ENCODE measurements around the gene PPIL3. TPM values are rescaled to one million over a fixed set of nuclear protein-coding genes. Genes with fewer than 3 reads are reported as not detected.

PPIL3 gene
- total RNA-seq, 2 experiments from 2014 or later: 97.9 to 99.4 TPM

- CTCF ChIA-PET: no interaction called here
- POLR2A ChIA-PET: interaction anchor here (0.7 to 5.2 kb wide), 3 partner anchors 10 to 145 kb away, joined by 3 to 33 read pairs (median 19); no protein-coding TSS in a partner anchor
- intact Hi-C loops (cut with micrococcal nuclease): no loop called here
- Mint-ChIP-seq H3K9me3 (no peaks in the 10 kb centered on the region), H3K27me3 (no peaks in the 10 kb centered on the region), H3K4me1 (ENCODE audit: low read depth) (no peaks in the 10 kb centered on the region), H3K4me3 (no peak overlapping the region), H3K36me3 (ENCODE audit: low read depth) (peaks cover 21% of the 10 kb centered on the region), H3K27ac (no peak overlapping the region)
- DNase-seq (no peak), ATAC-seq (peak; percentile 34)
- TF ChIP-seq, protein P1, sequence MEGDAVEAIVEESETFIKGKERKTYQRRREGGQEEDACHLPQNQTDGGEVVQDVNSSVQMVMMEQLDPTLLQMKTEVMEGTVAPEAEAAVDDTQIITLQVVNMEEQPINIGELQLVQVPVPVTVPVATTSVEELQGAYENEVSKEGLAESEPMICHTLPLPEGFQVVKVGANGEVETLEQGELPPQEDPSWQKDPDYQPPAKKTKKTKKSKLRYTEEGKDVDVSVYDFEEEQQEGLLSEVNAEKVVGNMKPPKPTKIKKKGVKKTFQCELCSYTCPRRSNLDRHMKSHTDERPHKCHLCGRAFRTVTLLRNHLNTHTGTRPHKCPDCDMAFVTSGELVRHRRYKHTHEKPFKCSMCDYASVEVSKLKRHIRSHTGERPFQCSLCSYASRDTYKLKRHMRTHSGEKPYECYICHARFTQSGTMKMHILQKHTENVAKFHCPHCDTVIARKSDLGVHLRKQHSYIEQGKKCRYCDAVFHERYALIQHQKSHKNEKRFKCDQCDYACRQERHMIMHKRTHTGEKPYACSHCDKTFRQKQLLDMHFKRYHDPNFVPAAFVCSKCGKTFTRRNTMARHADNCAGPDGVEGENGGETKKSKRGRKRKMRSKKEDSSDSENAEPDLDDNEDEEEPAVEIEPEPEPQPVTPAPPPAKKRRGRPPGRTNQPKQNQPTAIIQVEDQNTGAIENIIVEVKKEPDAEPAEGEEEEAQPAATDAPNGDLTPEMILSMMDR (IDR thresholded peaks at IDR 0.05): no peak
These were observed 41.6 kb downstream of the PPIL3 start for GRCh38 chr2:200847269-200847668.

- no peak overlapping the region for H3K27ac Mint-ChIP-seq
These were observed 43.1 kb downstream of the PPIL3 start for GRCh38 chr2:200845669-200846325.

DNA sequence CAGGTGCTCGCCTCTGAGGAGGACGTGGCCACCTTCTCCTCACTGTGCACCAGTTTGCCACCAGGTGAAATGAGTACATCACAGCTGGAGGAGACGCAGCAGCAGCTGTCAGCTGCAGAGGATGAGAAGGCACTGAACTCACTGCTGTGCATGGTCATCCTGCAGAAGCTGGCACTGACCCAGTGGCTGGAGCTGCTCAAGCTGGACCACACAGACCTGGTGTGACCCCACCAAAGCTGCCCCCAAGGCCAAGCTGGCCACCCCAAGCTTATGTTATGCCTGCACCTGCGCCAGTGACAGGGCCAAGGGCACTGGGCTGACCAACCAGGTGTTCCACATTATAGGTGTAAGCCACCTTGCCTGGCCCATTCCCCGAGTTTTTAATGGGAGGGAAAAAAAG lies 43.7 kb downstream of the PPIL3 start:
- POLR2A ChIA-PET: interaction anchor here (0.6 to 5.2 kb wide), 12 partner anchors 12 to 132 kb away, joined by 3 to 33 read pairs (median 4); no protein-coding TSS in a partner anchor
- ATAC-seq (no peak), DNase-seq (no peak)
- intact Hi-C loops (cut with micrococcal nuclease): no loop called here
- no peaks in the 10 kb centered on the region for H3K27me3 Mint-ChIP-seq
- H3K36me3 Mint-ChIP-seq (ENCODE audit: low read depth): no peaks in the 10 kb centered on the region
- H3K4me1 Mint-ChIP-seq (ENCODE audit: low read depth): no peaks in the 10 kb centered on the region
- CTCF ChIA-PET: no interaction called here
- H3K9me3 Mint-ChIP-seq: no peaks in the 10 kb centered on the region
- no peak overlapping the region for H3K4me3 Mint-ChIP-seq
- TF ChIP-seq, protein P1 (IDR thresholded peaks at IDR 0.05): no peak
- H3K27ac Mint-ChIP-seq: no peak overlapping the region

More at GRCh38 chr2:200845669-200846325, 43.1 kb downstream of the PPIL3 start:
- Mint-ChIP-seq H3K4me1 (ENCODE audit: low read depth) (no peaks in the 10 kb centered on the region), H3K9me3 (no peaks in the 10 kb centered on the region), H3K36me3 (ENCODE audit: low read depth) (peaks cover 6% of the 10 kb centered on the region), H3K27me3 (no peaks in the 10 kb centered on the region), H3K4me3 (no peak overlapping the region)
- intact Hi-C loops (cut with micrococcal nuclease): no loop called here
- DNase-seq (no peak), ATAC-seq (no peak)
- POLR2A ChIA-PET: interaction anchor here (0.6 to 5.2 kb wide), 10 partner anchors 12 to 132 kb away, joined by 3 to 33 read pairs (median 4); no protein-coding TSS in a partner anchor
- CTCF ChIA-PET: no interaction called here
- TF ChIP-seq, protein P1 (IDR thresholded peaks at IDR 0.05): no peak

DNA sequence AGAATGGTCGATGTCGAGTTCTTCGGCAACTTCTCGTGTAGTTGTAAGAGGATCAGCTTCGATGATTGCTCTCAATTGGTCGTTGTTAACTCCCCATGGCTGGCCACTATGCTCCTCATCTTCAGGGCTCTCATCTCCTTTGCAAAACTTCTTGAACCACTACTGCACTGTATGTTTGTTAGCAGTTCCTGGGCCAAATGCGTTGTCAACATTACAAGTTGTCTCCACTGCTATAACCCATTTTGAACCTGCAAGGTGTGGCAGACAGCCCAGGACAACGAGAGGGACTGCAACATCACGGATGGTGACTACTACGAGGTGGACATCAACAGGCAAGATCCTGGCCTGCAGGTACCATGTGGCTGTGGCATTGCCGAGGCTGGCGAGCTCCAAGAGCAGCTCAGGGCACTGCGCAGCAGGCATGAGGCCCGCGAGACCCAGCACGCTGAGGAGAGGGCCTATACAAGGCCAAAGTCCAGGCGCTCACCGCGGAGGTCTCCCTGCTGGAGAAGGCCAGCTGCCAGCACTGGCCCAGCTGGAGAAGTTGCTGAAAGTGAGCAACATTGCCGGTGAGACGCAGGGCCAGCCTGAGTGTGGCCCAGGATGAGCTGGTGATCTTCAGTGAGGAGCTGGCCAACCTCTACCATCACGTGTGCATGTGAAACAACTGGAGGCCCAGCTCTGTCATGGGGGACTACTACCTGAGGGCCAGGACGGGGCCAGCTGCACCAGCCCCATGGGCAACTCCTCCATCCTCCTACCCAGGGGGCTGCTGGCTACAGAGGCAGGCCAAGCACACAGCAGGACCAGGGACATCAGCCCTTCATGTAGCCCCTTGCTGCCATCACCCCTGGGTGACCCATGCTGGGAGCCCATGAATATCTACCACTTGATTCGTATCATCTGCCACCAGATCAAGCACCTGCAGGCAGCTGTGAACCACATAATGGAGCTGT lies 44.6 kb downstream of the PPIL3 start:
- no peaks in the 10 kb centered on the region for H3K27me3 Mint-ChIP-seq
- H3K9me3 Mint-ChIP-seq: no peaks in the 10 kb centered on the region
- TF ChIP-seq, protein P1 (IDR thresholded peaks at IDR 0.05): no peak
- H3K36me3 Mint-ChIP-seq (ENCODE audit: low read depth): no peaks in the 10 kb centered on the region
- no peak for DNase-seq
- intact Hi-C loops (cut with micrococcal nuclease): no loop called here
- H3K4me3 Mint-ChIP-seq: no peak overlapping the region
- ChIA-PET CTCF (interaction anchor here (0.6 kb wide), 1 partner anchor 69 kb away, joined by 3 read pairs; no protein-coding TSS in a partner anchor), POLR2A (interaction anchor here (0.7 to 5.2 kb wide), 12 partner anchors 8 to 32 kb away, joined by 3 to 33 read pairs (median 4); no protein-coding TSS in a partner anchor)
- H3K27ac Mint-ChIP-seq: no peak overlapping the region
- H3K4me1 Mint-ChIP-seq (ENCODE audit: low read depth): no peaks in the 10 kb centered on the region
- no peak for ATAC-seq

Measured in activated CD8-positive, alpha-beta T cell treated with anti-CD3 and anti-CD28 coated beads for 36 hours (primary cell).